HG02973 (cell line): Measurements from ENCODE around the gene PFKP.

Experiments
- ATAC-seq: cut with Tn5 transposase; IDR thresholded peaks from one replicate; pipeline ENCODE4 v1.9.1; 2021; ENCODE audit warnings: moderate library complexity; ENCODE audit not compliant: unreplicated experiment

Gene PFKP

GRCh38 chr10:3132036-3133025, 65.0 kb downstream of the PFKP start:
- no peak for ATAC-seq

GRCh38 chr10:3133948-3134347, 66.6 kb downstream of the PFKP start:
- no peak for ATAC-seq

GRCh38 chr10:3135006-3135405, 67.7 kb downstream of the PFKP start:
- ATAC-seq: no peak

- ATAC-seq: no peak
Measured at GRCh38 chr10:3136336-3136735, 69.0 kb downstream of the PFKP start.

GRCh38 chr10:3136763-3137611, 69.6 kb downstream of the PFKP start:
- no peak for ATAC-seq

- ATAC-seq: no peak
Measured at GRCh38 chr10:3137958-3138726, 70.8 kb downstream of the PFKP start.

- no peak for ATAC-seq
Measured at GRCh38 chr10:3139216-3139910, 72.0 kb downstream of the PFKP start.

GRCh38 chr10:3140280-3140679, 72.9 kb downstream of the PFKP start:
- ATAC-seq: no peak

GRCh38 chr10:3141351-3142005, 74.1 kb downstream of the PFKP start:
- ATAC-seq: no peak

GRCh38 chr10:3142146-3142875, 75.0 kb downstream of the PFKP start:
- ATAC-seq: no peak

- ATAC-seq: no peak
Measured at GRCh38 chr10:3143366-3143765, 76.0 kb downstream of the PFKP start.

- ATAC-seq: no peak
Measured at GRCh38 chr10:3143791-3144434, 76.6 kb downstream of the PFKP start.

GRCh38 chr10:3145366-3145765, 78.0 kb downstream of the PFKP start:
- ATAC-seq: no peak

GRCh38 chr10:3146289-3146688, 78.9 kb downstream of the PFKP start:
- no peak for ATAC-seq

- no peak for ATAC-seq
Measured at GRCh38 chr10:3147117-3147820, 79.9 kb downstream of the PFKP start.

- ATAC-seq: no peak
Measured at GRCh38 chr10:3148041-3148440, 80.7 kb downstream of the PFKP start.

- ATAC-seq: no peak
Measured at GRCh38 chr10:3148994-3149393, 81.6 kb downstream of the PFKP start.

GRCh38 chr10:3149918-3150317, 82.6 kb downstream of the PFKP start:
- ATAC-seq: no peak
